Tibial nerve (tissue), 4 donors: ENCODE data around the gene TBX5.

Source experiments
- CTCF ChIP-seq, 5 experiments: fragments of 200-600 bp in 3 of 5; fragments of 450-650 bp in 2 of 5; sonication (generic) in 3 of 5; IDR thresholded peaks; one replicate each; pipeline ENCODE4 v1.5.1; 2016 to 2019; ENCODE audit warnings: antibody characterized with exemption in 5 of 5, mild to moderate bottlenecking in 3 of 5, moderate library complexity in 2 of 5
- EP300 ChIP-seq, 2 donors: sonication (generic); formaldehyde crosslinking; IDR thresholded peaks; one replicate each; pipeline ENCODE4 v1.6.1; 2017; ENCODE audit warnings: antibody characterized with exemption in 2 of 2, mild to moderate bottlenecking in 1 of 2
- POLR2A ChIP-seq, 2 donors: fragments of 450-650 bp; IDR thresholded peaks; one replicate each; pipeline ENCODE4 v1.6.1; 2017; ENCODE audit warnings: antibody characterized with exemption in 2 of 2, mild to moderate bottlenecking in 2 of 2, moderate library complexity in 2 of 2

GRCh38 chr12:114396869-114397719, 8.8 kb downstream of the TBX5 start:
- no peak for TF ChIP-seq CTCF (IDR thresholded peaks at IDR 0.05)
- TF ChIP-seq POLR2A (IDR thresholded peaks at IDR 0.05), result no peak
- TF ChIP-seq EP300 (IDR thresholded peaks at IDR 0.05), result no peak
